NCI-H1105 (cell line): ENCODE data around the gene GPR78.

ENCODE experiments used
- DNase-seq: peaks from one replicate; lab custom pipeline; 2025; lab: John Stamatoyannopoulos, UW

The GPR78 gene

DNA sequence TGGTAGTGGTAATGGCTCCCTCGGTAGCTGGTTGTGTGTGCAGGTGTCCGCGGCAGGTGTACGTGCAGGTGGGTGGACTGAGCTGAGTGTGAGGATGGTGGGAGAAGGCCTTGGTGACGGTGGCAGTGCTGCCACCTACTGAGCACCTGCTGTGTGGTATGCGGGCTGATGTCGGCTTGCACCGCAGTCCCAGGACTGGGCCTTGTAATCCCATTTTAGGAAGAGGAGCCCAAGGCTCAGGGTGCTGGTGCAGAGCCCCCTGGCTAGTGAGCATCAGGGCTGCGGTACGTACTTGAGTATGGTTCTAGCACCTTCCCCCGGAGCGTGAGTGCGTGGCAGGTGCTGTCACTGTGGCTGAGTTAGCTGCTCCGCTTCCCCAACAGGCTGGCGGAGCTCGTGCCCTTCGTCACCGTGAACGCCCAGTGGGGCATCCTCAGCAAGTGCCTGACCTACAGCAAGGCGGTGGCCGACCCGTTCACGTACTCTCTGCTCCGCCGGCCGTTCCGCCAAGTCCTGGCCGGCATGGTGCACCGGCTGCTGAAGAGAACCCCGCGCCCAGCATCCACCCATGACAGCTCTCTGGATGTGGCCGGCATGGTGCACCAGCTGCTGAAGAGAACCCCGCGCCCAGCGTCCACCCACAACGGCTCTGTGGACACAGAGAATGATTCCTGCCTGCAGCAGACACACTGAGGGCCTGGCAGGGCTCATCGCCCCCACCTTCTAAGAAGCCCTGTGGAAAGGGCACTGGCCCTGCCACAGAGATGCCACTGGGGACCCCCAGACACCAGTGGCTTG lies 6.7 kb downstream of the GPR78 start:
- DNase-seq, result no peak

DNA sequence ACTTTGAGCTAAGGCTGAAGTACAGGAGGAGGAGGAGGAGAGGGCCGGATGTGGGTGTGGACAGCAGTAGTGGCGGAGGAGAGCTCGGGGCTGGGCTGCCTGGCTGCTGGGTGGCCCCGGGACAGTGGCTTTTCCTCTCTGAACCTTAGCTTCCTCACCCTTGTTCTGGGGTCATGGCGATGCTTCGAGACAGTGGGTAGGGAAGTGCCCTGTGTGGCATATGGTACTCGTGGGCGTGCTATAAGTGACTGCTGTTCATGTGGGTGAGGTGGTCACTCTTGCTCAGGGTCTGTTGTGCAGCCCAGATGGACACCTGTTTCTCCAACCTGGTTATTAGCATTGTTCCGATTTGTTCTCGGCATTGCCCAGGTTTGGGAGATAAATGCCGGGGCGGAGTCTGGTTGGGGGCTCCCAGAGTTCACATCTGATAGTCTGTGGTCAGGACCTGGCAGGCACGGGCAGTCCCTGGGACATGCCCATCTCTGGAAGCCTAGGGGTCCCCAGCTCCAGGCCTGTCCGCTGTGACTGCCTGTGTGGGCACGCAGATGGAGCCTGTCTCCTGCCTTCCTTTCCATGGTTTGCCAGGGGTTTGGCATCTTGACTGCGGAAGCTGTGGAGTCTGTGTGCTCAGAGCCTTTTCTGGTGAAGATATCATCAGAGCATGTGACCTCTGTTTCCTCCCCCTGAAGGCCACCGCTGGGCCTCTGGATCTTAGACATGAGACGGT lies 7.4 kb downstream of the GPR78 start:
- DNase-seq, result no peak

DNA sequence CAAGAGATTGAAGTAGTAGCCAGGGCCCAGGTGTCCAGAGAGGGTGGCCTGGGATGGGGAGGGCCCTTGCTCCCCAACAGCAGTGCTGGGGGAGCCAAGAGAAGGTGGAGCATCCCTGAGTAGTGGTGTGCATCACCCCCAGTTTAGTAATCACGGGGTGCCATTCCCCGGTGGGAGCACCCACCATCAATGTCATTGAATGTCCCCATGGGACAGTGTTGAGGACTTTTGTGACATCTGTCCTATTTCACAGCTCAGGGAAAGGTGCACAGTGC lies 7.9 kb downstream of the GPR78 start:
- no peak for DNase-seq

DNA sequence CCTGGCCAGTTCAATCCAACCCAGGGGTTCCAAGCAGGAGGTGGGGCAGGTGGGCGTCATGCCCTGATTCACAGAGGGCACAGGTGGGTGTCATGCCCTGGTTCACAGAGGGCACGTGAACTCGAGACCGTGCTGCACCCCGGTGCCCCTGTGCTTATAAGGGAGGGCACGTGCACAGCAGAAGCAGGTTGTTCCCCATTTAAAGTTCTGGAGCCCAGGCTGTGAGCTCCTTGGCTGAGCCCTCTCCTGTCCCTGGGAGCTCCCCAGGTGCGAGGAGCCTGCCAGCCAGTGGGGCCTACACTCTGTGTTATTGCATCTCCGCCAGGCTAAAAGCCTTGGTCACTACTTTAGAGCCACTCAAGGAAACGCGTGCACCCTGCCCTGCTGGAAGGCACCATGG lies 9.1 kb downstream of the GPR78 start:
- no peak for DNase-seq

DNA sequence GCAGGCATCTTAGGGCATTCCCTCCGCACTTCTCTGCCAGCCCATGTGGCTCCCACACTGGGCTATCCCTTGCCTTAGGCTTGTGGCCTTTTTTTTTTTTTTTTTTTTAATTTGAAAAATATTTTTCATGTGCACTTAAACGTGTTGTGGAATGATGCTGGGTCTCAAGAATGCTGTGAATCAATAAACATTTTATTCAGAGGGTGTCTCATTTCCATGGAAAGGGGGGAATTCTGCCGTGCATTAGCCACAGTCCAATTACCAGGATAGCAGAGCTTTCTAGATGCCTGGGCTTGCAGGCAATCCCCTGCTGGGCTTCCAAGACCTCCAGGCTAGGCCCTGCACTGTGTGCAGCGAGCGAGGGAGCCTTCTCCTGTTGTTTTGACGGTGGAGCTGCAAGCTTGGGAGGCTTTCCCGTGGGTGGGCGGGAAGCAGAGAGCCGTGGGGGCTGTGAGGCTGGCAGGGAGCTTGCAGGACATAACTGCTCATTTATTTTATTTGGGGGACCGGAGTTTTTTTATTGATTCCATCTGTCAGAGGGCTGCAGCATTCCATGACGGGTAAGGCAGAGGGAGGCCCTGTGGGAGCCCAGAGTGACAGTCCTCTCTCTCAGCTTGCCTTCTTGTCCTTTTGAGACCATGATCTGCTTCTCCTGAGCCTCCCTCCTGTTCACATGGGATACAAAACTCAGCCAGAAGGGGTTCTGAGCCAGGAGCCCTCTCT lies 9.8 kb downstream of the GPR78 start:
- no peak for DNase-seq

DNA sequence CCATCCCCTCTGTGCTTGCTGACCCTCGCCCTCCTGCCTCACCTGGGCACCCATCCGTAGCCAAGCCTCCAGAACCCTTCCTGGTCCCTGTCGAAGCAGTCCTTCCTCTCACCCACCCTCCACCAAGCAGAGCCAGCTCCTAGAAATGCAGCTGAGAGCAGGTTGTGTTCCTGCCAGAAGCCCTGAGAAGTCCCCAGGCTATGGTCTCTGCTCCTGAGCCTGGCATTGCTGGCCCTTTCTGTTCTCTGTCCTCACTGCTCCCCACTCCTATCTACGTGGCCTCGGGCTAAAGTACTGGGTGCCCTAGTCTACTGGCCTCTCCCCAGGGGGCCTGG lies 10.3 kb downstream of the GPR78 start:
- DNase-seq, result no peak

DNA sequence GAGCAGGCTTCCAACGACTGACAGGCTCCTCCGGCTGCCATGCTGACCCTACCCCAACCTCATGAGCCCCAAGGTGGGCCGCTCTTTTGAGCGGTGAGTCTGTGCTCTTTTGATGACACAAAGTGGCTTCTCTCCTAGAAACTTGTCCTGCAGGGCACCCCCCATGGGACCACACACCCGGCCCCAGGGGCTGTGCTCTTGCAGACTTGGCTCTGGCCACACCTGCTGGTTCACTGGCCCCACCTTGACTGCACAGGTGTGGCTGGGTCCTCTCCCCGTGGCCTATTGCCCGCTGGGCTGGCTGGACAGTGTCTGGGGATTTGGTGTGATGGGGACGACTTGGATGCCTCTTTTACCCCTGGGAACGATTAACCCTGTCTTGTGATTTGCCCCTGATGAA lies 10.9 kb downstream of the GPR78 start:
- no peak for DNase-seq

DNA sequence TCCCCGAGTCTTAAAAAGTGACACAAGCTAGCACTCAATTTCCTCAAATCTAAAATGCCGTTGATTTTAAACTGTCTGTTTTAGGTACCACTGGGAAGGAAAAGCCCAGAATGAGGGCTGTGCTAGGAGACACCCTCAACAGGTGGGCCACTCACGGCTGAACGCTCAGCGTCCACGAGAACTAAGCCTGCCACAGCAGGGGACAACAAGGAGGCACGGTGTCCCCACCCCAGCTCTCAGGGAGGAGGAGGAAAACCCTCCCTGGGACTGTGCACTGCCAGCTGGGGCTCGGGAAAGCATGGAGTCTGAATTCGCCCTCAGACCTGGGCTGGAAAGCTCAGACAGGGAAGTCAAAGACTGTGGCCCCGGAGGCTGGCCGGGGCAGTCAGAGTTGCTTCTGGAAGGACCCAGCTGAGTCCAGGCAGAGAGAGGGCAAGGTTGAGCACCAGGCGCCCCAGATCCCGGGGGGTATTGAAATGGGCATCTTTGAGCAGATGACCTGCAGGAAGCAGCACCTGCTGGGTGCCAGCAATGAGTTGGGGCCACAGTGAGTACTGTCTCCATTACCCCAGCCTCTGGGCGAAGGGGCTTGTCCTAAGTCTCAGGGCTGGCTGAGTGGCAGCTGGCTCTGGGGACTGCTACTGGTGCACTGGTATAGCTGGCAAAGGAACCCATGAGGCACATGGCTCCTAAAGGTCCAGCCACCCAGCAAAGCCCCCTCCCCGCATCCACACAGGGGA lies 11.6 kb downstream of the GPR78 start:
- no peak for DNase-seq

DNA sequence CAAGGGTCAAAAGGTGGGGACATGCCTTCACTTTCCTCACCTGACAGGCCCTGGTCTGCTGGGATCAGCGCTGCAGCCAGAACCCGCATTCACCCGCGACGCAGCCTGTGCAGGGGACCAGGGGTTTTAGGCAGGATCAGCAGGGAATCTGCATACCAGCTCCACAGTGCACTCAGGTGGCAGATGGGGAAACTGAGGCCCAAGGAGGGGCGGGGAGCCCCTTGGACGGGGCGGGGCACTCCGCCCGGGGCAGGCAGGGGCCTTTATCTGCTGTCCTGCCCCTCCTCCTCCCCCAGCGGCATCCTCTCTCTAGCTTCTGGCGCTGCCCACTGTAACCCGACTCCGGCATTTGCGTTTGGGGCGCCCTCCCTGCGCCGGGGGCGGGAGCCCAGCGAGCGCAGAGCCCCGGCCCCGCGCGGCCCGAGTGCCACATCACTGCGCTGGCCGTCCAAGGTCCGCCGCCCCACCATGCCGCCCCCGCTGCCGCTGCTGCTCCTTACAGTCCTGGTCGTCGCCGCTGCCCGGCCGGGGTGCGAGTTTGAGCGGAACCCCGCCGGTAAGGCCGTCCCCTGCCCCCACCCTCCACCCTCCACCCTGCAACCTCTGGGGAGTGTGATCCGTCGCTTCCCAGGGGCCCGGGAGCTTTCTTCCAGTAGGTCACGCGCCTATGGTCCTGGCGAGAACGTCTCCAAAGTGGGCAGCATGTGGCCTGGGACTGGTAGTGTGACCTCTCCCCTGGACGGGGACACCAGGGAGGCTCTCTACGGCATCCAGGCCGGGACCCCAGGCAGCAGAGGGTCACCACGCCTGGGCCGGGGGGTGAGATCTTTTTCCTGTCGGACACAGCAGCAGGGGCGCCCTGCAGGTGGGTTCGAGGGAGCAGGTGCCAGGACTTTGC lies 12.4 kb downstream of the GPR78 start, which contains the start of gene CPZ:
Gene CPZ (plus strand): TSS at position 400 of the 898 bp plus-strand sequence. CDS start 69 bp downstream, at position 469.
- DNase-seq, result no peak

DNA sequence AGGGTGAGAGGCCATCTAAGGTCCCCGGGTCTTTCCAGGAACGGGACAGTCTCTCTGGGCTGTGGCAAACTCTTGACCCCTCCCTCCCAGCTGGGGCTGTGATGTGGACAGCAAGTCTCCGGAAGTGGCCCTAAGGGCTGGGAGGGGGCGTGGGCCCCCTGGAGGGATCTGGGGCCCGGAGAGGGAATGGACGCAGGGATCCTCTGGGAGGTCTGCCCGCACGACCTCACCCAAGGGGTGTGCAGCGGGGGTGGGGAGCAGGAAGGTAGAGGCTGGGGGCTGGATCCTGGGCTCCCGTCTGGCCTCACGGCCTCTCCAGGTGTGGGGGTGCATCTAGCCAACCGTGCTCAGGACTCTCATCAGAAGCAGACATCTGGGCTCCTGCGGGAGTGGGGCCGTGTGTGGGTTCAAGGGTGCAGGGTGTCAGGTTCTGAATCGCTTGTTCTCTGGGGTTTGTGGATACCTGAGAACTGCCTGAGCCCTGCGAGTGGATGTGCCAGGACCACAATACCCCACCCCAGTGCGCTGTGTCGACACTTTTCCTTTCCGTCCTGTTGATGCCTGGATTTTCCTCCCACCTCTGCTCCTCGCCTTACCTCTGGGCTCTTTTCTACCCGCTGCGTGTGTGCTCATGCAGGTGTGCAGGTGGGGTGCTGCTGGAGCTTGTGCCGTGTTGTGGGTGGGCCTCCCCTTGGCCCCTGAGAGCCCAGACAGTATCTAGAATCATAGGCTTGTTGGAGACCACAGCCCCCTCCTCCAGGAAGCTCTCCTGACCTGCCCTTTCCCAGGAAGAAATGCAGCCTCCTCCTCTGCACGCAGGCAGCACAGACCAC lies 13.3 kb downstream of the GPR78 start:
- no peak for DNase-seq

DNA sequence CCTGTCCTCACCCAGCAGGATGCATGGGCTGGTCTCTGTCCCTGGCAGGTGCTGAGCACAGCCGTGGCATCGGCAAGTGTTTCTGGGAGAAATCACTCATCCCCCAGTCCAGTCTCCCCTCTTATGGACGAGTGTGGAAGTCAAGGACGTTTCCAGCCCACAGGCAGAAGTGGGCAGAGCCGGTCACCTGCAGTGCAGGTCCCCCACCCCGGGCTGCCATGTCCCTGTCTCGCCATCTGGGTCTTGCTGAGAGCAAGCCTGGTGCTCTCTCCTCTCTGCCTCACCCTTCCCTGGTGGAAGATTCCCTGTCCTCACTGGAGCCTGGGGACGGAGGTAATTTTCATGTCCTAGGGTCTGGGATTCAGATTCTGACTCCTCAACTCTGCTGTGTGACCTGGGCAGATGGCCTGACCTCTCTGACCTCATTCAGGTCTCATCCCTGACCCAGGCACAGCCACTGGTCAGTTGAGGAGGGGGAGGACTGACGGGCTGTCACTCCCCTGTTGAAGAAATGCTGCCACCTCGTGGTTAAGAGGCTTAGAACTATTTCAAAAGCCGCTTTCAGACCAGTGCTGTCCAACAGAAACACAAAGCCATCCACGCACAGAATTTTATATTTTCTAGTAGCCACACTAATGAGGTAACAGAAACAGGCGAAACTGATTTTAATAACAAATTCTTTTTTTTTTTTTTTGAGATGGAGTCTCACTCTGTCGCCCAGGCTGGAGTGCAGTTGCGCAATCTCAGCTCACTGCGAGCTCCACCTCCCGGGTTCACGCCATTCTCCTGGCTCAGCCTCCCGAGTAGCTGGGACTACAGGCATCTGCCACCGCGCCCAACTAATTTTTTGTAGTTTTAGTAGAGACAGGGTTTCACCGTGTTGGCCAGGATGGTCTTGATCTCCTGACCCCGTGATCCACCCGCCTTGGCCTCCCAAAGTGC lies 14.2 kb downstream of the GPR78 start:
- no peak for DNase-seq

DNA sequence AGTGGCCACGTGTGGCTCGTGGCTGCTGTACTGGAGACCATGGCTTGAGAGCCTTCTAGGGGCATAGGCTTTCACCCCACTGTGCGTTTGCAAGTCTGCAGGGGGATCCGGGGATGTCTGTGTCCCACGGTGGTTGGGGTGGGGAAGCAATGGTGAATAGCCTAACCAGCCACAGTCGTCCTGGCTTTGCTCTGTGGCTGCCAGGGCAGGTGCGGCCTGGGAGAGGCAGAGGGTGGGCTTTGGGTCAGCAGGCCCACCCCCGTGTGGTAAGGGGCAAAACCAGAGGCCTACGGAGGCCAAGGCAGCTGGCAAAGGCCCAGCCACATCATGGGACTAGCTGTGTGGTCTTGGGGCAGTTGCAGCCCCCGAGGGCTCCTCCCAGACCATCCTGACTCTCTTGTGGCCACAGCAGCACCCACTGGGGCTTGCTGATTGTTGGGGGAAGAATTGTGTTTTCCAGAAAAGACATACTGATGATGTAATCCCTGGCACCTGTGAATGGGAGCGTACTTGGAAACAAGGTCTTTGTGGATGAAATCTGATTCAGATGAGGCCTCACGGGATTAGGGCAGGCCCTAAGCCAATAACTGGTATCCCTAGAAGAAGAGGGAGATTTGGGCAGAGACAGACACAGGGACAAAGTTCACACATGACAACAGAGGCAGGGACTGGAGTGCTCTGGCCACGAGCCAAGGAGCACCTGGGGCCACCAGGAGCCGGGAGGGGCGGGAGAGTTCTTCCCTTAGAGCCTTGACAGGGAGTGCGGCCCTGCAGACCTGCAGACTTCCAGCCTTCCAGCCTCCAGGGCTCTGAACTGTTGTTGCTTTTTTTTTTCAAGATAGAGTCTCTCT lies 15.3 kb downstream of the GPR78 start:
- no peak for DNase-seq

DNA sequence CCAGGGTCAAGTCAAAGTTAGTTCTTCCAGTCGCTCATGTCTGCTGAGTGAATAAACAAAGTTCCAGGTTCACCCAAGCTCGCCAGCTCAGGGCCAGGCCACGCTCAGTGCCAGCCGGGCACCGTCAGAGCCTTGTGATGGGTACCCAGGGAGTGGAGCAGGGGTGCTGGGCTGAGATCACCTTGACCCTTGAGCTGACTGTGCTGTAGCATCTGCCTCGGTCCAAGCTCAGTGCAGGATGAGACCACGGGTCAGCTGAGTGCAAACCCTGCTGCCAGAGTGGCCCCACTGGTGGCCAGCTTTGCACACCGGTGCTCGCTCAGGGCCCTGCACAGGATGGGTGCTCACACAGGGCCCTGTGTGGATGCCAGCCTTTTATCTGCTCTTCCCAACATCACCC lies 16.7 kb downstream of the GPR78 start:
- DNase-seq, result no peak

DNA sequence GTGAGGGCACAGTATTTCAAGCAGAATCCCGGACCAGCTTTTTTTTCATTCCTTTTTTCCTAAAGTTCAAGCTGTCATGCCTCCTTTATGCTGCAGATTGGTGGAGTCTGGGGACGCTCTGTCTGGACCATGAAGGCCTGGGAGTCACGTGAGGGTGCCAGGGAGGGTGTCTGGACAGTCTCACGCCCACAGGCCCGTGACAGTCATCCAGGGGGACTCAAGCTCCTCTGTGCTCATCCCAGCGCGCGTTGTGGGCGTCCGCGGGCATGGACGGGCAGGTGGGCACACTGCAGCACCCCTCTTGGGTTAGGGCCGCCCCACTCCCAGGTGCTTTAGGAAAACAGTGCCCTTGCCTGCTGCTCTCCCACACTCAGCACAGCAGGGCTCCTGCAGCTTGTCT lies 17.1 kb downstream of the GPR78 start:
- no peak for DNase-seq

DNA sequence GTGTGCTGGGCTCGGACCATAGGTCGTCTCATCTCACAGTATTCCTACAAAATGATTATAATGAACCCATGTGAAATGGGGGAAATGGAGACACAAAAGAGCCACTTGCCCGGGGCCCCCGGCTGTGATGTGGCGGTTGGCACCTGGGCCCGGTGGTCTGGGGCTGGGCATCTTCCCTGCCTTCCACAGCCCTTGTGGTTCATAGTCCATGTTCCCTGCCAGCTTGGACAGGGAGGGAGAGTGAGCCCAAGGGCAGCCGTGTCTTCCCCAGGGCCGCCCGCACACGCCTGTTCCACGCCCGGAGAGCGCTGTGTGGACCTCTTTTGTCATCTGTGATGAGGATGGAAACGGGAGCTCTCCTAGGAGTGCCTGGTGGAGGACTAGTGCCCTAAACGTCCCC lies 17.6 kb downstream of the GPR78 start:
- DNase-seq, result no peak

DNA sequence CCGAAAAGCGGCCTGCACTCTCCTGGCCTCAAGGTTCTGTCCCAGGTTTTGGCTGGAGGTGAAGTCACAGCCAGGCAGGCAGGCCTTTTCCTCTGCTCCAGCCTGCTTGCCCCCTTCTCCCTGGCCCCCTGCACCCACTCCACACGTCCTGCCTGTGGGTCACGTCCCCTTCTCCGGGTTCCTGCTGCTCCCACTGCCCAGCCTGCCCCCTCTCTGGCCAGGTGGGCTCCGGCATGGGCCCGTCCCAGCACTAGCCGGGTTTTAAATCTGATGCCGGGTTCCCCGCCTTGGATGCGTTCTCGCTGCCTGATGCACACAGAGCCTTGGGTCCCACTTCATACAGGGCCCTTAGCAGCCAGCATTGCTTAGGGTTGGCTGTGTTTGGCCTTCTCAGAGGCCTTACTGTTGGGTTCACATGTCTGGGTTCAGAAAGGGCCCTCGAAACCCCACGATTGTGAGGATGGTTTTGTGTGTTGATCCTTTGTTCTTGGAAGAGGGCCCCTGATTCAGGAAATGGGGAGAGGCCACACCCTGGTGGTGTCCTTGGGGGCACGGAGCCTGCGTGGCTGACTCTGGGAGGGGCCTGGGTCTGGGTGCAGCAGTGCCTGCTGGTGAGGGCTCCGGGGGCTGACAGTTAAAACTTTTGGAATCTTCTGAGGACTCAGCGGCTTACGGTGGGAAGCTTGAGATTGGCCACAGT lies 18.3 kb downstream of the GPR78 start:
- DNase-seq, result no peak

DNA sequence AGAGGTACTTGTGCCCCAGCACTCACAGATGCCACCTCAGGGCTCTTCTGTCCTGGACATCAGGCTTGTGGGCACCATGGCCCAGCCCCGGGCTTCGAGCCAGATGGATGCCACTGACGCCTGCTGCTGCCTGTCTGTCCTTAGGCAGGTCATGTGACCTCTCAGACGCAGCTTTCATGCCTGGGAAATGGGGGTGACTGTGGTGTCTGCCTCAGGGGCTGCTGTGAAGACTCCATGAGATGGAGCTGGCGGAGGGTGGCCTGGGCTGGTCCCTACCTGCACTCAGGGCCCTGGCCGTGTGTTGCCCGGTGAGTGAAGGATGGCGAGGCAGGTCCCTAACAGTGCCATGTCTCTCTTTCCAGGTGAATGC lies 18.9 kb downstream of the GPR78 start:
- no peak for DNase-seq

DNA sequence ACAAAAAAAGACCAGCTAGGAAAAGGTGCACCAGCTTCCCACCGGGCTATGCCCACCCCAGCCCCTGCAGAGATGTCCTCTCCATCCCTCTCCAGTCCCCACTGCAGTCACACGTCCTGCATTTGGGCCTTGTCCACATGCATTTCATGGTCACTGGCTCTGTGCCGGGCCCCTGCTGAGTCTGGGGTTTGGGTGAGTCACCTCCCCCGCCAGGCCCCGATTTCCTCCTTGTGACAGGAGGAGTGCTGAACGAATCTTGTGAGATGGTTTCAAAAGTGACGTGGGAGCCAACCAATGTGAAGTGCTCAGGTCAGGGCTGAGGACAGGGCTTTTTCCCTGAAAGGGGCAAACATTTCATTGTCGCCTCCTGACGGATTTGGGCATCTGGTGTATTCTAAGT lies 19.5 kb downstream of the GPR78 start:
- DNase-seq, result no peak
